Retinal pigment epithelial cell (primary cell): ENCODE results near the gene CUL7.
"Not testable (repeated sequence)": the region's sequence is repeated elsewhere in the genome, so short reads cannot be mapped to it uniquely, and the experiment has no call there.

Experiments
- DNase-seq: peaks from one replicate; pipeline ENCODE4 v3.0.0-alpha.2; 2010; ENCODE audit warnings: low read depth
- H3K4me3 ChIP-seq: 2 replicates; pipeline ENCODE4 v1.5.1; 2011; ENCODE audit warnings: mild to moderate bottlenecking, low read length, control low read depth, moderate library complexity
- TF ChIP-seq, protein P1 (sequence below): conservative IDR thresholded peaks from 2 replicates; pipeline ENCODE4 v1.5.1; 2011; ENCODE audit warnings: low read depth, low read length, control low read depth, inconsistent platforms

The CUL7 gene

DNA sequence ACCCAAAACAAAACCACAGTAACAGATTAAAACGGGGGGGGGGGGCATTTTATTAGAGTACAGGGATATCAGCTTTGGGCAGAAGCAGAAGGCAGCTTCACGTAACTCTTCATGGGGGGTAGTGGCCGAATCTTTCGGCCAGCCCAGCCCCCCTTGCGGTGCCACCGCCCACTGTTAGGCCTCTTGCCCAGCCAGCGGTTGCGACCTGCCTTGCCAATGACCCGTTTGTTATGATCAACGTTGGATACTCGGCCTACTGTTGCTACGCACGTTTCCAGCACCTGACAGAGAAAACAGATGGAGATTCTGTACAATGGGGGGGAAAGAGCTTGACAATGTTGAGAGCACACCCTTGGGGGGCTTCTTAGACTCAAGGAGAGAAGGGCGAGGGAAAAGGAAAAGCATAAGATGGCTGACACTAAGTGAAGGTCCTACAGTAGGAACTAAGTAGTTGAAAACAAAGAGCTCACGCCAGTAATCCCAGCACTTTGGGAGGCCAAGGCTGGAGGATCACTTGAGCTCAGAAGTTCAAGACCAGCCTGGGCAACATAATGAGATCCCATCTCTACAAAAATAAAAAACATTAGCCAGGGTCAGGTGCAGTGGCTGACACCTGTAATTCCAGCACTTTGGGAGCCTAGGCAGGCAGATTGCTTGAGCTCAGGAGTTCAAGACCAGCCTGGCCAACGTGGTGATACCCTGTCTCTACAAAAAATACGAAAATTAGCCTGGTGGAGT, 724 bp upstream of the CUL7 start:
- DNase-seq = no peak
- peak overlapping the region; percentile 82 for H3K4me3 ChIP-seq
- TF ChIP-seq, protein P1, sequence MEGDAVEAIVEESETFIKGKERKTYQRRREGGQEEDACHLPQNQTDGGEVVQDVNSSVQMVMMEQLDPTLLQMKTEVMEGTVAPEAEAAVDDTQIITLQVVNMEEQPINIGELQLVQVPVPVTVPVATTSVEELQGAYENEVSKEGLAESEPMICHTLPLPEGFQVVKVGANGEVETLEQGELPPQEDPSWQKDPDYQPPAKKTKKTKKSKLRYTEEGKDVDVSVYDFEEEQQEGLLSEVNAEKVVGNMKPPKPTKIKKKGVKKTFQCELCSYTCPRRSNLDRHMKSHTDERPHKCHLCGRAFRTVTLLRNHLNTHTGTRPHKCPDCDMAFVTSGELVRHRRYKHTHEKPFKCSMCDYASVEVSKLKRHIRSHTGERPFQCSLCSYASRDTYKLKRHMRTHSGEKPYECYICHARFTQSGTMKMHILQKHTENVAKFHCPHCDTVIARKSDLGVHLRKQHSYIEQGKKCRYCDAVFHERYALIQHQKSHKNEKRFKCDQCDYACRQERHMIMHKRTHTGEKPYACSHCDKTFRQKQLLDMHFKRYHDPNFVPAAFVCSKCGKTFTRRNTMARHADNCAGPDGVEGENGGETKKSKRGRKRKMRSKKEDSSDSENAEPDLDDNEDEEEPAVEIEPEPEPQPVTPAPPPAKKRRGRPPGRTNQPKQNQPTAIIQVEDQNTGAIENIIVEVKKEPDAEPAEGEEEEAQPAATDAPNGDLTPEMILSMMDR = no peak

DNA sequence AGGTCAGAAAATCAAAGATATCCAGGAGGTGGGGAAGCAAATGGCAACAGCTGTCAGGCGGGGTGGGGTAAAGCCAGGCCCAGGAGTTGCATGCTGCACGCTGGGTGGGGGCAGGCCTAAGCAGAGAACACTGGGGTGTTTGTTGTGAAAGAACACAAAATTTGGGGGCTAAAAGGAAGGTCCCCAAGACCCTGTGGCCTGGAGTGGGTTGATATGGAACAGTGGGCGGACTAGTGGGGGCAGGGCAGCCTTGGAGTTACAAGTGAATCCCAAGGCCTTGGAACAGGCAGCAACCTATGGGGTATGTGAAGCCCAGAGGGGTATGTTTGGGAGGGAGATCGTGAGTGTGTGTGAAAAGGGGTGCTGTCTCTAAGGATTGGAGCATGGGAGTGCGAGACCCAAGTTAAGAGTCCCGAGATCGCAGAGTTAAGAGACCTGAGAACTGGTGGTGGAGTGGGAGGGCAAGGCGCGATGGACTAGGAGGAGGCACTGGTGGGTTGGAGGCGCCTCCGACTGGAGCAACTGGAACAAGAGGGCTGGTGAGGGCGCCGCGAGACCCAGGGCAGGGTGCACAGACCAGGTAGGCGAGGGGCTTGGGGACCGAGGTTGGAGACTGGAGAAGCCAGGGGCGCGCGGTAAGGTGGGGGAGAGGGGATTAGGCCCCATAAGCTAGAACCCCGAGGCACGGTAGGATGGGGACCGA, 658 bp downstream of the CUL7 start:
- DNase-seq = no peak
- peak overlapping the region; percentile 82 for H3K4me3 ChIP-seq
- TF ChIP-seq, protein P1 = no peak

DNA sequence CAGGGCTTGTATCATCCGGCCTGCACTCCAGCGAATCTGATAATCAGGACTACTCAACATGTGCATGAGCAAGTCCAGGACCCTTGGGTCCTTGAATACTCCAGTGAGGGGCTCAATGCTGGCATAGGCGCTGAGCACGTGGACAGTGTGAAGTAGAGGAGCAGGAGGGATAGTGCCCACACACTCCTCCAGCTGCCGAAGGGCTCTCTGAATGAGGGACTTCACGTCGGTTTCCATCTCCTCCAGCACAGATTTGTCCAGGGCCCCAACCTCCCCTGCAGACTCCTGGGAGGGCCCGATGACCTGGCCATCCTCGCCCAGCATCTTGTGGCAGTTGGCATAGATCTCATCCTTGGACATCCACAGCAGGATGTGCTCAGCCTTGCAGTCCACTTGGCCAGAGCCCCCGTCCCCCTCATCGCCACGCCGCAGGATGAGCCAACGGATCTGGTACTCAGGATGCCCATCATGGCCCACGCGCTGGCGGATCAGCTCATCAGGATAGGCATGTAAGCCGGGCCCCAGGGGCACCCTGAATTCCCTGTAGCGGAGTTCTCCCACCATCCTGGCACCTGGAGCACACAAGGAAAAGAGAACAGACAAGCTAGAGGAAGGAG, 1.3 kb downstream of the CUL7 start:
- peak overlapping the region; percentile 82 for H3K4me3 ChIP-seq
- no peak for DNase-seq
- TF ChIP-seq, protein P1 = no peak

DNA sequence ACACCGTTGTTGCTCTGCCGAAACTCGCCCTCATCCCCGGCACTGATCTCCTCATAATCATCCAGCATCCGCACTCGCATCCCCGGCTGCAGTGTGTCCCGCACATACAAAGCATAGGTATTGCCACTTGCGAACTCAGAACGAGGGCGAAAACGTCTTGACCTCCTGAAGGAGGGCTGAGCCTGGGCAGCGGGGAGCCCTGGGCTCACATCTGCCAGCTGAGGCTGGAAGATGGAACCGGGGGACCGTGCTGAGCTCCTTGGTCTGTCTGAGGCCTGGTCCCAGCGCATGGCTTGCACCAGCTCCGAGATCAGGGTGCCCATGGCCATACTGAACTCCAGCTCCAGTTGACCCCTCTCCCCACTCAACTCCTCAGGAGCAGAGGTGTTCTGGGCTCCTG, 2.7 kb downstream of the CUL7 start:
- TF ChIP-seq, protein P1 = no peak
- no peak overlapping the region for H3K4me3 ChIP-seq
- DNase-seq = no peak

DNA sequence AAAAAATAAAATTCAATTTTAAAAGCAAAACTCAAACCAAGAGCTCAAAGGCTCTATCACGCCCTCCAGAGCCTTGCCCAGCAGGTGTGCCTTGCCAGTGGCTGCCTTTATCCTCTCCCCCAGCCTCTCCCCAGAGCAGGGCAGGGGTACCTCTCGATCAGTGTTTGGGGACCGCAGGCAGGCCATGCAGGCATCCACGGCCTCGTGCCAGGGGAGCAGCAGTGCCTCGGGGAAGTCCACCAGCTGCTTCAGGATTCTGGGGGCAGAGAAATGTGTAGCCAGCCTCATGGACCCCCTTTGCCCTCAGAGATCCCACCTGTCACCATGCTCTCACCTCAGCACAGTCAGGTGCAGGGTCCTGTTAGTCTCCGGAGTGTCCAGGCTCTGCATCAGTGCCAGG, 5.7 kb downstream of the CUL7 start:
- TF ChIP-seq, protein P1 = no peak
- no peak overlapping the region for H3K4me3 ChIP-seq
- no peak for DNase-seq

DNA sequence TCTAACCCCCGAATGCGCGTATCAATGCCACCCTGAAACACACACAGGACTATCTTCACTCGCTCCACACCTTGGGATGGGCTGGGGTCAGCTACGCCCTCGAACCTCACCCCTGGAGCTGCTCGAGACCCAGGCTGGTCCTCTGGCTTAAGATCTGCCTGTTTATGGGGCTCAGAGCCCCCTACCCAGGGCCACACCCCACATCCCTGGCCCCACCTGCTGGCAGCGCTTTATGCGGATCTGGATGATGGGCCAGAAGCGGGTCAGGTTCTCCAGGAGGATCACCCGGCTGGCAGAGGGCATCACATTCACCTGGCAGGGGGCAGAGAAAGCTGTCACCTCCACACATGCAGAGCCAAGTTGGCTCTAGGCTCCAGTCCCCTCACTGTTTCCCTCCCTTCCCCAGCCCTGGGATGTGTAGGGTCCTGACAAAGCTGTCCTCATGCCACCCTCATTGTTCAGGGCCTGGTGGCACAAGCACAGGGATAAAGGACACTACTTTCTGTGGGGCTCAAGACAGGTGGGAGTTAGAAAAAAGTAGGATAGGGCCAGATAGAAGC, 8.2 kb downstream of the CUL7 start:
- TF ChIP-seq, protein P1 = no peak
- no peak for DNase-seq
- no peak overlapping the region for H3K4me3 ChIP-seq

DNA sequence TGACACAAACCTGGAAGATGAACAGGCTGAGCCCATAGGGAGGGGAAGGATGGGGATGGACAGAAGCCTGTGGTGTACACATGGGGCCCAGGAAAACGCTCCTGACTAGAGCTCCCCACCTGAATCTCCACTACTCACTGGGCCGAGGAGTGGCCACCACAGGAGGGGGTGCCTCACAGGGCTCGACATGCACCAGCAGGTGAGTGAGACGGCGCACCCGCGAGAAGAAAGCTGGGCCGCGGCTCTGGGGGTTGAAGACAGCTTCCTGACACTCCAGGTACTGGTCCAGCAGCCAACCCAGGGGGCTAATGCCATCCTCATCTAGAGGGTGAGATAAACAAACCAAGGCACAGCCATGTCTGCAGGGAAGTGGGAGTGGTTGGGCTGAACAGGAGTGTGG, 10.3 kb downstream of the CUL7 start:
- no peak for DNase-seq
- TF ChIP-seq, protein P1 = no peak
- no peak overlapping the region for H3K4me3 ChIP-seq

DNA sequence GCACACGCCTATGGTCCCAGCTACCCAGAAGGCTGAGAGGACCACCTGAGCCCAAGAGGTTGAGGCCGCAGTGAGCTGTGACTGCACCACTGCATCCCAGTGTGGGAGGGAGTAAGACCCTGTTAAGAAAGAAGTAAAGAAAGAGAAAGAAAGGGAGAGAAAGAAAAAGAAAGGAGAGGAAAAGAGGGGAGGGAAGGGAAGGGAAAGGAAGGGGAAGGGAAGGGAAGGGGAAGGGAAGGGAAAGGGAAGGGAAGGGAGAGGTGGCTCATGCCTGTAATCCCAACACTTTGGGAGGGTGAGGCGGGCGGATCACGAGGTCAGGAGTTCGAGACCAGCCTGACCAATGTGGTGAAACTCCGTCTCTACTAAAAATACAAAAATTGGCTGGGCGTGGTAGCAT, 12.2 kb downstream of the CUL7 start:
- DNase-seq, H3K4me3 ChIP-seq: not testable (repeated sequence)
